Measurements from ENCODE around the gene PYGO2.

The PYGO2 gene

DNA sequence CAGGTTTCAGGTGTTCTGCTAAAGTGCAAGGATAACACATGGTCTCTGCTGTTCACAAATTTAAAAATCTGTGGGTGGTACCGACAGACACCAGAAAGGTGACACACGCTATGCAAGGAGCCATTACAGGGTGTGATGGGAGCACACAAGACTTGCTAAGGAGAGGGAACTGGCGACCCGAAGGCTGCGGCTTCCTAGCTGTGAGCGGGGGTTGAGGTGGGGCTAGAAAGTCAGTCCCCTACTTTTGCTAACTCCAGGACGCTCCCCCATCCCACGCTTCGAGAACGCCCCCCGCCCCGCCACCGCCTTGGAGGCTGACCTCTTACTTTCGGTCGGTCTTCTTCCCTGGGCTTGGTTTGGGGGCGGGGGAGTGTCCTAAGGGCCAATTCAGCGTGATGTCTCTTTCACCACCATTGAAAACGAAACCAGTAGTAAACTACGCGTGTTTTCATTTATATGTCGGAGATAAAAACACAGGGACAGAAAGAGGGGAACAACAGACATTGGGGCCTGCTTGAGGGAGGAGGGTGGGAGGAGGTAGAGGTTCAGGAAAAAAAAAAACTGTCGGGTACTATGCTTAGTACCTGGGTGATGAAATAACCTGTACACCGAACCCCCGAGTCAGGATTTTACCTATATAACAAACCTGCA, 14.0 kb upstream of the PYGO2 start:
- peaks cover 18% of the 10 kb centered on the region for H3K36me3 ChIP-seq (replicated peaks; ENCODE audit: low read depth, low read length)
- H3K79me2 ChIP-seq (ENCODE audit: low read length): peaks cover 64% of the 10 kb centered on the region
- H4K20me1 ChIP-seq (ENCODE audit: insufficient read depth, low read length): peaks cover 13% of the 10 kb centered on the region
- no peak overlapping the region for H2AFZ ChIP-seq (ENCODE audit: low read depth, low read length)
- no peaks in the 10 kb centered on the region for H3K9me3 ChIP-seq (ENCODE audit: insufficient read depth, low read length)
- peak overlapping the region; percentile 91 for H3K27ac ChIP-seq (ENCODE audit: low read length)
- H3K4me2 ChIP-seq (ENCODE audit: low read length): peak overlapping the region; percentile 80
- TF ChIP-seq EZH2phosphoT487 (IDR thresholded peaks at IDR 0.05; ENCODE audit: low read depth): no peak
- no peak for TF ChIP-seq CTCF (IDR thresholded peaks at IDR 0.05; ENCODE audit: low read depth, low read length)
- peak overlapping the region; percentile 95 for H3K9ac ChIP-seq (ENCODE audit: low read length)
- H3K27me3 ChIP-seq (ENCODE audit: low read depth, low read length): no peaks in the 10 kb centered on the region
- peaks cover 32% of the 10 kb centered on the region for H3K4me1 ChIP-seq (ENCODE audit: low read length)
- peak overlapping the region; percentile 88 for H3K4me3 ChIP-seq (ENCODE audit: low read length)

DNA sequence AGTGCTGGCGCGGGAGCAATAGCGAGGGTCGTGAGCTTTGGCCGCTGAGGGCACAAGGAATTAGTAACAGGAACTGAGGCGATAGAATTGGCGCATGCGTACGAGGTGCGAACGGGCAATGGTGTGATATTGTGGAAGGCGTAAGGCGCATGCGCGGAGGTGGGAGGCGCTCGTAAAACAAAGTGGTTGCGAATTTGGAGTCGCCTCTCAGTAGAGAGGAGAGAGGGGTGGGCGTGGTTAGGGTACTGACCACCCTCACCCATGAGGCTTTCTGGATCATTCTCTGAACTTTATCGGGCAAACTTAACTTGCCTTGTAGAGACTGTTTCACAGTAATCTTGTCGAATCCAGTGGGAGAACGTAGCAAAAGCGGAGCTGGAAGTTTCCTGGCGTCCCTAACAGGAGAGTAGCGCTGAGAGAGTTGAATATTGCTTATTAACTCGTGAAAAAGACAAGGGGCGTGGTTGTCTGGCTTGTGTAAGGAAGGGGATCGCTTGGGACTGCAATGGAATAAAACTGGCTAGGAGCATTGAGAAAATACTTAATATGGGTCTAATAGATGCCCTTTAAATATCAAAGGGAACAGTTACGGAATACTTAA, 13.3 kb upstream of the PYGO2 start:
- H4K20me1 ChIP-seq (ENCODE audit: insufficient read depth, low read length): peaks cover 13% of the 10 kb centered on the region
- H3K4me2 ChIP-seq (ENCODE audit: low read length): peak overlapping the region; percentile 80
- H3K27me3 ChIP-seq (ENCODE audit: low read depth, low read length): no peaks in the 10 kb centered on the region
- H3K27ac ChIP-seq (ENCODE audit: low read length): peak overlapping the region; percentile 91
- TF ChIP-seq CTCF (IDR thresholded peaks at IDR 0.05; ENCODE audit: low read depth, low read length): no peak
- no peak for TF ChIP-seq EZH2phosphoT487 (IDR thresholded peaks at IDR 0.05; ENCODE audit: low read depth)
- peaks cover 34% of the 10 kb centered on the region for H3K4me1 ChIP-seq (ENCODE audit: low read length)
- peak overlapping the region; percentile 88 for H3K4me3 ChIP-seq (ENCODE audit: low read length)
- no peaks in the 10 kb centered on the region for H3K9me3 ChIP-seq (ENCODE audit: insufficient read depth, low read length)
- H2AFZ ChIP-seq (ENCODE audit: low read depth, low read length): no peak overlapping the region
- peaks cover 18% of the 10 kb centered on the region for H3K36me3 ChIP-seq (replicated peaks; ENCODE audit: low read depth, low read length)
- peak overlapping the region; percentile 95 for H3K9ac ChIP-seq (ENCODE audit: low read length)
- H3K79me2 ChIP-seq (ENCODE audit: low read length): peaks cover 64% of the 10 kb centered on the region

DNA sequence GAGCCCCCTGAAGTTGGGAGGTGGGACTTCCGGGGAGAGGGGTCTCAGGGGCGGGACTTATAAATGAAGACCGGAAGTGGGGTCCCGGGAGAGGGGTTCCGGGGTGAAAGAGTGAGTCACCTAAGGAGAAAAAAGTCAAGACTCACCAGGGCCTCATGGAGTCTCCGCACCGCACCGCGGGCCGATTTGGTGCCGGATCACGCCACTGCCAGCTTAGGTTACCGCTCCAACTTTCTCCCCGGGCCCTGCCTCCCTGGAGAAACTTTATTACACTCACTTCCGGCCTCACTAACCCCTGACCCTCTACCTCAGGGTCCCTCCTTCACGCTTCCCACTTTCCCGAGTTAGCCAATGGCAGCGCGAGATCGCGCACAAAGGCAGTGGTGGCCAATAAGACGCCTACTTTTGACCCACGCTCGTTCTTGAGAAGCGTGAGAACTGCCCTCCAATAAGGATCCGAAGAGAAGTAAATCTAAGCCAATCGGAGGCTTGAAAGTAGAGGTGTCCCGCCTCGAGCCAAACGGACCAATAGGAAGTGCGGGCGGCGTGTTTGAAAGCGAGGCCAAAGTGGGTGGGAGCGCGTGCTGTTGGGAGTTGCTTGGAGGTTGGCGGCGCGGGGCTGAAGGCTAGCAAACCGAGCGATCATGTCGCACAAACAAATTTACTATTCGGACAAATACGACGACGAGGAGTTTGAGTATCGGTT, 12.7 kb upstream of the PYGO2 start, which contains the start of gene CKS1B:
Gene CKS1B, plus strand, starts transcription at position 580 of the 706 bp plus-strand sequence. Its CDS starts 65 bp downstream, at position 645.
- Histone ChIP-seq H3K36me3 (replicated peaks; ENCODE audit: low read depth, low read length) (peaks cover 14% of the 10 kb centered on the region), H3K9ac (ENCODE audit: low read length) (peak within 1 kb of the TSS; percentile 97), H3K4me1 (ENCODE audit: low read length) (peaks cover 34% of the 10 kb centered on the region), H3K79me2 (ENCODE audit: low read length) (peaks cover 58% of the 10 kb centered on the region), H3K4me3 (ENCODE audit: low read length) (peak within 1 kb of the TSS; percentile 88), H2AFZ (ENCODE audit: low read depth, low read length) (peak within 1 kb of the TSS; percentile 63; the same call in 1 of the 2 replicates), H3K27ac (ENCODE audit: low read length) (peak within 1 kb of the TSS; percentile 91), H3K4me2 (ENCODE audit: low read length) (peak within 1 kb of the TSS; percentile 81), H3K9me3 (ENCODE audit: insufficient read depth, low read length) (no peaks in the 10 kb centered on the region), H4K20me1 (ENCODE audit: insufficient read depth, low read length) (peaks cover 13% of the 10 kb centered on the region), H3K27me3 (ENCODE audit: low read depth, low read length) (no peaks in the 10 kb centered on the region)
- TF ChIP-seq CTCF (IDR thresholded peaks at IDR 0.05; ENCODE audit: low read depth, low read length) (no peak), EZH2phosphoT487 (IDR thresholded peaks at IDR 0.05; ENCODE audit: low read depth) (no peak)

Data from OCI-LY3 (cell line).